LNCaP clone FGC (cell line): Measurements from ENCODE around the gene RARS1.

ENCODE experiments used
- DNase-seq: peaks from one replicate; pipeline ENCODE4 v3.0.0-alpha.2; 2011; ENCODE audit warnings: low read depth
- H3K4me3 ChIP-seq: 2 replicates; pipeline ENCODE4 v1.5.1; 2011; ENCODE audit warnings: mild to moderate bottlenecking, low read depth, low read length, control low read depth
- CTCF ChIP-seq: IDR thresholded peaks from 2 replicates; pipeline ENCODE4 v1.5.1; 2012; ENCODE audit warnings: mild to moderate bottlenecking; ENCODE audit not compliant: control insufficient read depth, insufficient read depth; ENCODE audit errors: extremely low read depth

RARS1 gene

GRCh38 chr5:168502563-168503237, 16.4 kb downstream of the RARS1 start:
- H3K4me3 ChIP-seq: no peak overlapping the region
- no peak for DNase-seq
- TF ChIP-seq CTCF: no peak

GRCh38 chr5:168513861-168514428, 27.7 kb downstream of the RARS1 start:
- H3K4me3 ChIP-seq: no peak overlapping the region
- no peak for TF ChIP-seq CTCF
- DNase-seq: no peak

- TF ChIP-seq CTCF: no peak
- H3K4me3 ChIP-seq: no peak overlapping the region
- DNase-seq: no peak
Observed at GRCh38 chr5:168525856-168526255, 39.6 kb downstream of the RARS1 start.

GRCh38 chr5:168527756-168528295, 41.6 kb downstream of the RARS1 start:
- H3K4me3 ChIP-seq: no peak overlapping the region
- no peak for DNase-seq
- no peak for TF ChIP-seq CTCF

GRCh38 chr5:168528521-168529373, 42.5 kb downstream of the RARS1 start, which contains the start of gene FBLL1:
TSS of gene FBLL1 (plus strand) at chr5:168529305. CDS start at chr5:168529505, 200 bp downstream.
- no peak for TF ChIP-seq CTCF
- DNase-seq: no peak
- no peak within 1 kb of the TSS for H3K4me3 ChIP-seq

- DNase-seq: no peak
- H3K4me3 ChIP-seq: no peak overlapping the region
- no peak for TF ChIP-seq CTCF
Observed at GRCh38 chr5:168529374-168530234, 43.3 kb downstream of the RARS1 start.
